HG03439 (cell line): ENCODE results near the gene CTNNA2.

Experiments used
- ATAC-seq: cut with Tn5 transposase; IDR thresholded peaks from one replicate; pipeline ENCODE4 v1.9.1; 2021; ENCODE audit warnings: mild to moderate bottlenecking, moderate library complexity; ENCODE audit not compliant: unreplicated experiment

The CTNNA2 gene

GRCh38 chr2:80247339-80247738 lies 734.5 kb downstream of the CTNNA2 start:
- ATAC-seq: no peak

DNA sequence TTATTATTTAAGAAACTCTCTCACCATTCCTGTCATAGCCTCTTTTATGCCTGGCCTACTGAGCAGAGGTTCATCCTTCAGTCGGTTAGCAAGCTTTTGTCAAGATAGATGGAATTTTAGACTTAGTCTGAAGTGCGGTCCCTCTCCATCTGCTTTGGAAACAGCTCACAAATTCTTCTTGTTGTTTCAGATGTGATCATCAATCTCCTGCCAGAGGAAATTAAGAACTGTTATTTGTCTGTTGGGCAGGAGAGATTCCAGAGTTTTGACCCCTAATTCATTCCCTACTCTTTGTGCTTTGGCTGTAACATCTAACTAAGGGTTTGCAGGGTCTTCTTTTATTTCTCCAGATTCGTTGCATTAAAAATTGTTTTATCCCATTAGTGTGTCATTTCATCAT lies 735.3 kb downstream of the CTNNA2 start:
- no peak for ATAC-seq

GRCh38 chr2:80252294-80252986 lies 739.6 kb downstream of the CTNNA2 start:
- ATAC-seq: no peak

- no peak for ATAC-seq
These were observed 743.3 kb downstream of the CTNNA2 start for GRCh38 chr2:80255918-80256781.

DNA sequence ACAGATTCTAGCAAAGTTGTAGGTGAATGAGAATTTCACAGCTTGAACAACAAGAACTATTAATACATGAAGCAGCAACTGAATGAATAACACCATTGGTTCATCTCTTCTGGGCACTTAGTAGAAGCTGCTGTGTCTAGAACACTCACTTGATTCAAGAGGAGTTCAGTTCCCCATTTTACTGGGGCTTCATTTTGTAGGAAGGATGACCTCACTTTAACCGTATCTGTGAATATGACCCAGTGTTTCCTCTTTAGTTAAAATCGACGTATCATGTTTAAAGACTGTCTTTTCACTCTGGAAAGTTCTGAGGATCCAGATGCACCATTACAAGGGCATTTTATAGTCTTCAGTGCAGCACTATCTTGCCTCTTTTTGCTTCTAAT lies 743.9 kb downstream of the CTNNA2 start:
- ATAC-seq: no peak

- no peak for ATAC-seq
These were observed 744.6 kb downstream of the CTNNA2 start for GRCh38 chr2:80257450-80257849.

DNA sequence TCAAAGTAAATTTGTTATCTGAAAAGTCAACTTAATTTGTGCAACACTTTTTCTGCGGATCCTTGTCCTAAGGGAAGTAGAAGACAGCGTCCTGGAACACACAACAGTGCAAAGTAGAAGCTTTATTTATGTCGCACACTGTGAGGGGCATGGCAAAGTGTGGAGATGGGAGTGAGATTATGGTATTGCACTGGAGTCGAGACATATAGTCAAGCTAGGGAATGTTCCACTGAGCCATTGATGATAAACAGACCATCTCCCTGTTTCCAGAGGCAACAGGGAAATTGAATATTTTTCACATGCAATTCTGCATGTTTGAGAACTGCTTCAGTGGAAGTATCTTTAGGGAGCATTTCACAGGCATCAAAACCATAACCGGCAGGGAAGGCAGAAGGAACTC lies 745.5 kb downstream of the CTNNA2 start:
- ATAC-seq: no peak

- ATAC-seq: no peak
These were observed 745.9 kb downstream of the CTNNA2 start for GRCh38 chr2:80258793-80259192.

GRCh38 chr2:80259292-80259691 lies 746.4 kb downstream of the CTNNA2 start:
- ATAC-seq: no peak

DNA sequence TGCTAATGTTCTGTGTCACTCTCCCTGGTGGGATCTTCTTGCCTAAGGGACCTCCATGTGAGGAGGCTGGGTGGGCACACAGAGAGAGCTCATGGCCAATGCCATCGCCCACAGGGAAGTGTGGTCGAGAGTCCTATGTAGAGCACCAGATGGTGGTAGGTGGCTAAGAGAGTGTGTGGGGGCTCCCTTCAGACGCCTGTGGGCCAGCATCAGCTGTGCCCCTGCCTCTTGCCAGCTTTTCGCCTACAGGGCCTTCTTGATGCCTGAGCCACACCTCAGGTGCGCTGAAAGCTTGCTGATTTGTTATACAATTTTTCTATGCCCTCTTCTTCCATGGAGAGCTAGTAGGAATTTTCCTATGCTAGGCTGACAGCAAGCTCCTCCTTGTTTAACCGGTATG lies 753.4 kb downstream of the CTNNA2 start:
- ATAC-seq: no peak

- no peak for ATAC-seq
These were observed 757.0 kb downstream of the CTNNA2 start for GRCh38 chr2:80269806-80270205.

DNA sequence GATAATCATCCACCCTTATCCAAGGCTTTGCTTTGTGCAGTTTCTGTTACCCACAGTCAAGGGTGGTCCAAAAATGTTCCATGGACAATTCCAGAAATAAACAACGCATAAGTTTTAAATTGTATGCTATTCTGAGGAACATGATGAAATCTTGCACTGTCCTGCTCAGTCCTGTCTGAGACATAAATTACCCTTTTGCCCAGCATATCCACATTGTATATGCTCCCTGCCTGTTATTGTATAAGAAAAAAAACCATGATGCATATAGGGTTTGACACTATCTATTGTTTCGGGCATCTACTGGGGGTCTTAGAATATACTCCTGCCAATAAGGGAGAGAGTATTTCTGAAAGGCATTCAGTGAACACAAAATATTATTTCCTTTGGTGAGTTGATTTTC lies 767.7 kb downstream of the CTNNA2 start:
- ATAC-seq: no peak

- ATAC-seq: no peak
These were observed 768.2 kb downstream of the CTNNA2 start for GRCh38 chr2:80281049-80281448.

DNA sequence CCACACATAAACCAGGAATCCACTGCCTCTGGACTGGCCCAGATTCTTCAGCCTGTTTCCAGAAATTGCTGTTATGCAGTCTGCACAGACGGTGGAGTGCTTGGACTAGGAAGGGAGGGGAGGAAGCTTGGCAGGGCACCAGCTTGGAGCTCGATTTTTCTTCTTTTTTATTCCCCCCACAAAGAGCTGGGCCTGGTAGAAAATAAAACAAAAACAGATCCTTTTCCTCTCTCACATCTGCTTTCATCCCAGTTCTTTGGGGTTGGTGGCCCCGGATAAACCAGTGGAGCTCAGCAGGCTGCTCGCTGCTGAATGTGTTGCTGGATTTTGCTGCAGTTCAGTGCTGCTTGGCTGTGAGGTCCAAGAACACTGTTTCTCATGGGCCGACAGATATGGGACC lies 775.7 kb downstream of the CTNNA2 start:
- no peak for ATAC-seq

GRCh38 chr2:80291656-80292055 lies 778.8 kb downstream of the CTNNA2 start:
- ATAC-seq: no peak

DNA sequence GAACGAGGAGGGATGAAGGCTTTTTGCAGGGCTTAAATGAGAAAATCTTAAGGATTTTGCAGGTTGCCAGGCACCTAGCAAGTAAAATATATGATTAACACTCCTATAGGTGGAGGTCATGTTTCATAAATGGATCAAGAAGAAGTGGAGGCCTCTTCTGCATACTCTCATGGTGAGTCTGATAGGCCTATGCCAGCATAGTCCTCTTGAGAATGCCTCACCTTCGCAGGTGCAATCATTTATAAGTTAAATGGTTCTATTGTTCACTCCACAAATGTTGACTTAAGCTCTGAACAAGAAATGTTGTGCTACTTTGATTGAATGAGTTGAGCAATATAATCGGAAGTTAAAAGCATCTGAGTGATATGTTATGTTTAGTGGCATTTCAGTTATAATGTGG lies 779.6 kb downstream of the CTNNA2 start:
- ATAC-seq: no peak

- no peak for ATAC-seq
These were observed 780.2 kb downstream of the CTNNA2 start for GRCh38 chr2:80293039-80293438.

DNA sequence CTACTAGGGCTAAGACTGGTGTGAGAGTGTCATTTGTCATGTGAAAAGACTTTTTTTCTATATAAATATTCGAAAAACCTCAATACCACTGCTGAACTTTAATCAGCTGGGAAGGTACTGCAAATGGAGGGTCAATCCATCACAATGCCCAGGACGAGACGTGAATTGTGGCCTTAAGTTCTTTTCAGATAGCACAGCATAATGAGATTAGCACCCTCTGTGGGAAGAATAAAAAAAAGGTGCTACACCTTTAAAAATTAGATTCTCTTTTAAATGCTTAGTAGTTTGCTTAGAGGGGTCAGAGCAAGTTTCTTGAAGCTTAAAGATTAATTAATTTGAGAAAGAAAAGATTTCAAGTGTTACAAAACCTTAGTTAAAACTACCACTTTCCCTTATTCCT lies 786.1 kb downstream of the CTNNA2 start:
- no peak for ATAC-seq

GRCh38 chr2:80299661-80300060 lies 786.8 kb downstream of the CTNNA2 start:
- ATAC-seq: no peak

DNA sequence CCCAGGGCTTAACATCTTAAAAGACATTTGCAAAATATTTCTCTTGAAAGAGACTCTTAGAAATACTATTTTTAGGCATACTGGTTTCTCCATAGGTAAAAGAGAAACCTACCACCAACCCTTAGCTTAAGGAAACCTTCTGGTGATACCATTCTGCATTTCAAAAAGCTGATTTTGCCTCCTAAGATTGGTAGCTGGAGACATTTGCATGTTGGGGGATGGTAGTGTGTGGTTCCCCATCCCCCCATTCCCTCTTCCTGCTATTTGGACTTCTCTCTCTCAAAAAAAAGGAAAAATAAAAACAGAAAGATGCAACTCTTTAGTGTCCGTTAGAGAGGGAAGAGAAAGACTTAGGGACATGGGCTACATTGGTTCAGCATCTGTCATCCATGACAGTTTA lies 787.5 kb downstream of the CTNNA2 start:
- no peak for ATAC-seq

- no peak for ATAC-seq
These were observed 788.1 kb downstream of the CTNNA2 start for GRCh38 chr2:80300954-80301353.

- ATAC-seq: no peak
These were observed 789.1 kb downstream of the CTNNA2 start for GRCh38 chr2:80302001-80302313.
